Sigmoid colon (tissue), 7 donors: ENCODE data around the gene MBP. TPM values are rescaled to one million over a fixed set of nuclear protein-coding genes. Genes with fewer than 3 reads are reported as not detected.

Source experiments
- DNase-seq: peaks from one replicate; pipeline ENCODE4 v3.0.0-alpha.2; 2019
- H3K27ac ChIP-seq, 4 donors: fragments of 200-600 bp; sonication (generic); one replicate each; pipeline ENCODE4 v1.5.1; 2016 to 2019; ENCODE audit warnings: mild to moderate bottlenecking in 1 of 4
- H3K27me3 ChIP-seq, 3 donors: fragments of 200-600 bp; sonication (generic); one replicate each; pipeline ENCODE4 v1.5.1; 2019; ENCODE audit warnings: mild to moderate bottlenecking in 1 of 3
- H3K36me3 ChIP-seq, 4 donors: fragments of 200-600 bp; sonication (generic); one replicate each; pipeline ENCODE4 v1.5.1; 2016 to 2019
- H3K4me1 ChIP-seq, 4 donors: fragments of 200-600 bp; sonication (generic); one replicate each; pipeline ENCODE4 v1.5.1; 2017 to 2019
- H3K4me3 ChIP-seq, 4 donors: fragments of 200-600 bp; sonication (generic); one replicate each; pipeline ENCODE4 v1.5.1; 2017 to 2019; ENCODE audit warnings: mild to moderate bottlenecking in 2 of 4, moderate library complexity in 1 of 4
- H3K9me3 ChIP-seq, 4 donors: fragments of 200-600 bp in 3 of 4; sonication (generic) in 3 of 4; one replicate each; pipeline versions ENCODE4 v1.5.1 to v1.6.1; 2013 to 2019
- EP300 ChIP-seq, 4 donors: sonication (generic); formaldehyde crosslinking; IDR thresholded peaks; one replicate each; pipeline ENCODE4 v1.6.1; 2017; ENCODE audit warnings: antibody characterized with exemption in 4 of 4
- POLR2A ChIP-seq, 2 donors: fragments of 450-650 bp; IDR thresholded peaks; one replicate each; pipeline ENCODE4 v1.6.1; 2016; ENCODE audit warnings: antibody characterized with exemption in 2 of 2, mild to moderate bottlenecking in 2 of 2, moderate library complexity in 2 of 2
- POLR2AphosphoS5 ChIP-seq, 4 donors: sonication (generic); formaldehyde crosslinking; IDR thresholded peaks; one replicate each; pipeline ENCODE4 v1.6.1; 2017; ENCODE audit warnings: antibody characterized with exemption in 4 of 4
- WGBS, 2 donors: extraction: QIAGEN DNeasy Blood & Tissue Kit; methylation state at CpG; one replicate each; pipeline ENCODE4 v1.1.7; 2013; 5-methylcytosine and 5-hydroxymethylcytosine counted together
- intact Hi-C: fragments of 100-400 bp; cut with DNase I; formaldehyde crosslinking; loops from one replicate; pipeline ENCODE4 v1.15.1; 2023
- polyA plus RNA-seq, 3 donors: library from polyadenylated mRNA; stranded (reverse); fragments of 200-250 nt; gene quantifications; one replicate each; pipeline ENCODE4 v1.2.3, GENCODE V29; 2013
- total RNA-seq, 4 donors: library from RNA; depleted of rRNA; stranded (reverse); fragments of >200 nt; gene quantifications; one replicate each; pipeline ENCODE4 v1.1.0, GENCODE V29; 2016
- TF ChIP-seq, protein P1 (sequence below), 4 experiments: fragments of 450-650 bp in 3 of 4; fragments of 200-600 bp in 1 of 4; IDR thresholded peaks; one replicate each; pipeline ENCODE4 v1.5.1; 2016 to 2019; ENCODE audit warnings: antibody characterized with exemption in 4 of 4, mild to moderate bottlenecking in 3 of 4, moderate library complexity in 2 of 4
- donor health status: healthy with polysubstance abuse.
- donor health status: Bipolar disorder and iron deficiency.
- donor health status: healthy.

The MBP gene
- total and polyA plus RNA-seq, 7 donors = 18.3 to 30.7 (median 24.0) TPM

DNA sequence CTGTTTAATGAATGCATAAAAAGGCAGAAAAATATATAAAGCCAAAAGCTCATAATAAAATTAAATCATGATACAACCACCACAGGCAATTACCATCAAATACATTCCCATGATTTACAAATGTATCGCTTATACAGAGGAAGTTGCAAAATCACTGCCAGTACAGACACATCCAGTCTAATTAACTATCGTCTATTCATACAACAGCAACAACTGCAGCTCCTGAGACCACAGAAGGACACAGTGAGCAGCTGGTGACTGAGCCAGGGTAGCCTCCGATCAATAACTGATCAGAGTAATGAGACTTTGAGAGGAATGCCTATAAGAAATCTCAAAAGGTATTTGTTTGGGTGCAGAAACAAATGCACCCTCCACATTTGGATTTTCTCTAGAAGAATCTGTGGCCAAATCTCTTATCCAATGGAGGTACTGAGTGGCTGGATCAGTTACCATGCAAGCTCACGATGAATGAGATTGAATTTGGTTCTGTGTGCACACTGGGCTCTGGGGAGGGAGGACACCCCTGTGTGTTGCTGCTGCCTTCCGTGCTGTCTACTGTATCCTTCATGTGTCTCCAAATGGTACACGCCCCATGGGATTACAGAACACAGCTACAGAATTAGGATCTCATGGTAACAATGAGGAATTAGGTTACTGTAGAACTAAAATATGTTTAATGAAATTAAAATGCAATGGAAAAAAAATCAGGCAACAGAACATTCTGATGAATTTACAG is 119.6 kb downstream of the MBP start:
- 92 to 94% methylated on average over 6 of the region's 6 CpGs for WGBS, 2 donors
- DNase-seq = no peak
- H3K4me1 ChIP-seq = peaks cover 0 to 13% (median 3%) of the 10 kb centered on the region in 4 donors
- intact Hi-C loops = no loop called here
- H3K9me3 ChIP-seq = no peaks in the 10 kb centered on the region
- TF ChIP-seq POLR2AphosphoS5 (IDR thresholded peaks at IDR 0.05) = no peak
- no peak for TF ChIP-seq EP300 (IDR thresholded peaks at IDR 0.05)
- TF ChIP-seq POLR2A (IDR thresholded peaks at IDR 0.05) = no peak
- TF ChIP-seq, protein P1, sequence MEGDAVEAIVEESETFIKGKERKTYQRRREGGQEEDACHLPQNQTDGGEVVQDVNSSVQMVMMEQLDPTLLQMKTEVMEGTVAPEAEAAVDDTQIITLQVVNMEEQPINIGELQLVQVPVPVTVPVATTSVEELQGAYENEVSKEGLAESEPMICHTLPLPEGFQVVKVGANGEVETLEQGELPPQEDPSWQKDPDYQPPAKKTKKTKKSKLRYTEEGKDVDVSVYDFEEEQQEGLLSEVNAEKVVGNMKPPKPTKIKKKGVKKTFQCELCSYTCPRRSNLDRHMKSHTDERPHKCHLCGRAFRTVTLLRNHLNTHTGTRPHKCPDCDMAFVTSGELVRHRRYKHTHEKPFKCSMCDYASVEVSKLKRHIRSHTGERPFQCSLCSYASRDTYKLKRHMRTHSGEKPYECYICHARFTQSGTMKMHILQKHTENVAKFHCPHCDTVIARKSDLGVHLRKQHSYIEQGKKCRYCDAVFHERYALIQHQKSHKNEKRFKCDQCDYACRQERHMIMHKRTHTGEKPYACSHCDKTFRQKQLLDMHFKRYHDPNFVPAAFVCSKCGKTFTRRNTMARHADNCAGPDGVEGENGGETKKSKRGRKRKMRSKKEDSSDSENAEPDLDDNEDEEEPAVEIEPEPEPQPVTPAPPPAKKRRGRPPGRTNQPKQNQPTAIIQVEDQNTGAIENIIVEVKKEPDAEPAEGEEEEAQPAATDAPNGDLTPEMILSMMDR (IDR thresholded peaks at IDR 0.05) = no peak
- no peaks in the 10 kb centered on the region for H3K27me3 ChIP-seq
- H3K4me3 ChIP-seq = no peak overlapping the region
- H3K36me3 ChIP-seq = peaks cover 0 to 8% (median 0%) of the 10 kb centered on the region in 4 donors
- H3K27ac ChIP-seq = peak overlapping the region in 3 of 4 donors; percentile 7 to 57 (median 28)

DNA sequence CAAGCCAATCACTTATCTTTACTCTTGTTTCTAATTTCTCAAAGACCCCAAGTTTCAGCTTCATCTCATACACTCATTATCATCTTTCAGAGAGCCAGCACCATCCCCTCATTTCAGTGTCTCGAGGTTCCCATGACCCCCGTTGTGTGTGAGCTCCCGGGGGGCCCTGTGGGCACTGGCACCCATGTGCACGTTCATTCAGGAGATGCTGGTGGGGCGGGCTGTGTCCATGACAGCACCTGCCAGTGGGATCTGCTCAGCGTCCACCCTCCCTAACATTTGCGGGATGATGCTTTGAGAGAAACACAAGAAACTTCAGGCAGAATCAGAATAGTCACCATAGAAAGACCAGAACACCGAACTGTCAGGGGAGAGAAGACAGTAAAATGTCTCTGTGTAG is 120.5 kb downstream of the MBP start:
- Histone ChIP-seq H3K4me3 (no peak overlapping the region), H3K27ac (no peak overlapping the region), H3K36me3 (peaks cover 0 to 8% (median 0%) of the 10 kb centered on the region in 4 donors), H3K9me3 (no peaks in the 10 kb centered on the region), H3K27me3 (no peaks in the 10 kb centered on the region), H3K4me1 (peaks cover 0 to 13% (median 3%) of the 10 kb centered on the region in 4 donors)
- 91 to 93% methylated on average over 8 of the region's 8 CpGs for WGBS, 2 donors
- no peak for DNase-seq
- intact Hi-C loops = no loop called here
- no peak for TF ChIP-seq EP300 (IDR thresholded peaks at IDR 0.05)
- TF ChIP-seq, protein P1 (IDR thresholded peaks at IDR 0.05) = no peak
- no peak for TF ChIP-seq POLR2A (IDR thresholded peaks at IDR 0.05)
- no peak for TF ChIP-seq POLR2AphosphoS5 (IDR thresholded peaks at IDR 0.05)

DNA sequence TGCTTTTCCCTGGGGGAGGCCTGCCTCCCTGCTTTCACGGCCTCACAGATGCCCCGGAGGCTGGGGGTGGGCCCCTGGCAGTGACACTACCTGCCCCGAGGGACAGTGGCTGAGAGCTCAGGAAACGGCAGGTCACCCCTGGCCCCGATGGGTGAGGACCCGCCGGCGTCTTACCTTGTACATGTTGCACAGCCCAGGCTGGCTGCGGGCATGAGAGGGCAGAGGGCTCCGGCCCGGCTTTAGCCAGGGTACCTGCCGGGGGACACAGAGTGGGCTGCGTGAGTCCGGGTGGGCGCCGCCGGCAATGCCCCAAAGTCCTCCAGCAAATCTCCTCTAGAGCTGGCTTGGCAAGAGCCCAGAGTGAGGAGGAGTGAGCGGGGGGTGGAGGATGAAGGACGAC is 122.9 kb downstream of the MBP start:
- Histone ChIP-seq H3K9me3 (no peaks in the 10 kb centered on the region), H3K4me1 (peaks cover 0 to 13% (median 3%) of the 10 kb centered on the region in 4 donors), H3K4me3 (no peak overlapping the region), H3K27ac (no peak overlapping the region), H3K27me3 (no peaks in the 10 kb centered on the region), H3K36me3 (no peaks in the 10 kb centered on the region)
- DNase-seq = no peak
- intact Hi-C loops = no loop called here
- 89 to 92% methylated on average over 19 of the region's 19 CpGs for WGBS, 2 donors
- TF ChIP-seq EP300 (IDR thresholded peaks at IDR 0.05) (no peak), POLR2A (IDR thresholded peaks at IDR 0.05) (no peak), POLR2AphosphoS5 (IDR thresholded peaks at IDR 0.05) (no peak)
- TF ChIP-seq, protein P1 (IDR thresholded peaks at IDR 0.05) = no peak

DNA sequence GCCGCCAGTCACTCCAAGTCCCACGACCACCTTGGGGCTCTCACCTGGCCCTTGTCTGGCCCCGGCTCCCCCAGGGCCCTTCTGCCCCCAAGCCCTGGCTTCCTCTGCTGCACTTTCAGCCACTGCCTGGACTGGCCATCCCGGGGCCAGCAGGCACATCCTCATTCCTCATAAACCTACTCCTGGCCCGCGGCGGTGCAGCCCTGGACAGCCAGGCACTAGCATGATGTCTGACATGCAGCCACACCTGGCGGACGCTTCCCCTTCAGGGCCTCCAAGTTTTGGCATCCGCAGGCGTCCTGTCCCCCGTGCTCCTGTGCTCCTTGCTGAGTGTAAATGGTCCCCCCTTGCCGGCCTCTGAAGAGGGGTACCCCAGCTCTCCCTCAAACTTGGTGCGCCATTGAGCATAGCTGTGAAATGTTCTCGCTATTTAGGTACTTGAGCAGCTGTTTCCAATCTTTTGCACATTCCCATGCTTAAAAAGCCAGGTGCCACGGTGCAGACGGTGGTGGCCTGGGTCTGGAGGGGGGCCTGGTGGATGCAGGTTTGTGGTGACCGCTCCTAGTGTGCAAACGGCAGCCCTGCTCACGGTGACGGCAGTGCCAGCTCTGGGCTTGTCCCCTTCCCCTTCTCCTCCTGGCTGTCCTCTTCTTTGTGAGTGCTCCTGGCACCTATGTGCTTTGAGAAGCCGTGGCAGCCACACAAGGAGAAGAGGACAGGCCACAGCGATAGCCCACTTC is 123.8 kb downstream of the MBP start:
- H3K9me3 ChIP-seq = no peaks in the 10 kb centered on the region
- no peaks in the 10 kb centered on the region for H3K27me3 ChIP-seq
- no peak overlapping the region for H3K27ac ChIP-seq
- no peak for DNase-seq
- H3K4me1 ChIP-seq = peaks cover 0 to 7% (median 0%) of the 10 kb centered on the region in 4 donors
- TF ChIP-seq EP300 (IDR thresholded peaks at IDR 0.05) (no peak), POLR2A (IDR thresholded peaks at IDR 0.05) (no peak), POLR2AphosphoS5 (IDR thresholded peaks at IDR 0.05) (no peak)
- TF ChIP-seq, protein P1 (IDR thresholded peaks at IDR 0.05) = no peak
- H3K4me3 ChIP-seq = no peak overlapping the region
- WGBS, 2 donors = 93 to 94% methylated on average over 23 of the region's 23 CpGs
- no peaks in the 10 kb centered on the region for H3K36me3 ChIP-seq
- intact Hi-C loops = no loop called here
